Kidney (tissue), 14 donors: ENCODE measurements around the gene SPG7. TPM values are rescaled to one million over a fixed set of nuclear protein-coding genes. Genes with fewer than 3 reads are reported as not detected.

Source experiments
- DNase-seq, 5 donors: peaks; one replicate each; pipeline ENCODE4 v3.0.0-alpha.2; 2013 to 2020
- FAIRE-seq: peaks from 2 replicates; lab custom pipeline; 2012; peaks lifted over from hg19 to GRCh38; lab: Jason Lieb, UNC
- H3K27ac ChIP-seq, 2 donors: one replicate each; pipeline ENCODE4 v1.7.0; 2013; ENCODE audit warnings: low read depth in 2 of 2, low read length in 2 of 2, inconsistent platforms in 1 of 2
- H3K27me3 ChIP-seq: one replicate; pipeline ENCODE4 v1.7.1; 2013; ENCODE audit warnings: low read length, inconsistent platforms; ENCODE audit not compliant: control insufficient read depth, insufficient read depth
- H3K36me3 ChIP-seq, 3 donors: one replicate each; pipeline versions ENCODE4 v1.7.0 to v1.7.1; 2013; ENCODE audit warnings: low read length in 3 of 3, control low read depth in 1 of 3, inconsistent platforms in 1 of 3; ENCODE audit not compliant: insufficient read depth in 3 of 3, control insufficient read depth in 2 of 3
- H3K4me1 ChIP-seq, 3 donors: one replicate each; pipeline versions ENCODE4 v1.7.0 to v1.7.1; 2013; ENCODE audit warnings: low read length in 3 of 3, inconsistent platforms in 1 of 3, low read depth in 1 of 3; ENCODE audit not compliant: control insufficient read depth in 2 of 3, insufficient read depth in 2 of 3
- H3K4me3 ChIP-seq, 3 donors: one replicate each; pipeline versions ENCODE4 v1.7.0 to v1.8.1; 2013; ENCODE audit warnings: low read length in 3 of 3, control low read depth in 1 of 3, inconsistent platforms in 1 of 3
- H3K9ac ChIP-seq, 3 donors: one replicate each; pipeline versions ENCODE4 v1.7.0 to v1.7.1; 2013; ENCODE audit warnings: low read length in 3 of 3, control low read depth in 1 of 3, inconsistent platforms in 1 of 3
- H3K9me3 ChIP-seq, 3 donors: one replicate each; pipeline versions ENCODE4 v1.7.0 to v1.7.1; 2013; ENCODE audit warnings: low read length in 3 of 3, control low read depth in 1 of 3, inconsistent platforms in 1 of 3; ENCODE audit not compliant: control insufficient read depth in 2 of 3, insufficient read depth in 1 of 3
- intact Hi-C: fragments of 100-400 bp; cut with DNase I; formaldehyde crosslinking; loops from one replicate; pipeline ENCODE4 v1.11.1; 2022
- polyA plus RNA-seq: library from polyadenylated mRNA; stranded (reverse); fragments of 350-450 nt; fragmentation: Illumina TruSeq; extraction: RNeasy Lipid Tissue Mini Kit (QIAGEN cat#74804); gene quantifications from one replicate; pipeline ENCODE4 v1.2.3, GENCODE V29; 2014; ENCODE audit warnings: low read depth, low replicate concordance; ENCODE audit not compliant: insufficient read depth
- total RNA-seq: library from RNA; stranded (reverse); fragmentation: NEBNext Ultra II Directional; extraction: Animal tissue kit (Norgen Biotek cat#: 25700); gene quantifications from one replicate; pipeline ENCODE4 v1.2.1, GENCODE V29; 2021
- TF ChIP-seq, protein P1 (sequence below): IDR thresholded peaks from 3 replicates; pipeline ENCODE4 v1.5.1; 2012; ENCODE audit warnings: mild to moderate bottlenecking, moderate library complexity, borderline replicate concordance; ENCODE audit not compliant: insufficient read depth; ENCODE audit errors: extremely low read depth
- donor health status: control.
- donor health status: control.
- donor health status: control.
- donor health status: control.
- donor health status: control.
- donor health status: DM: yes; HTN: yes; CAD: no.
- donor health status: Normal renal cell carcinoma (clear cell type).

Gene SPG7
- total and polyA plus RNA-seq, 2 donors from 2014 or later = 71.0 to 108 TPM

DNA sequence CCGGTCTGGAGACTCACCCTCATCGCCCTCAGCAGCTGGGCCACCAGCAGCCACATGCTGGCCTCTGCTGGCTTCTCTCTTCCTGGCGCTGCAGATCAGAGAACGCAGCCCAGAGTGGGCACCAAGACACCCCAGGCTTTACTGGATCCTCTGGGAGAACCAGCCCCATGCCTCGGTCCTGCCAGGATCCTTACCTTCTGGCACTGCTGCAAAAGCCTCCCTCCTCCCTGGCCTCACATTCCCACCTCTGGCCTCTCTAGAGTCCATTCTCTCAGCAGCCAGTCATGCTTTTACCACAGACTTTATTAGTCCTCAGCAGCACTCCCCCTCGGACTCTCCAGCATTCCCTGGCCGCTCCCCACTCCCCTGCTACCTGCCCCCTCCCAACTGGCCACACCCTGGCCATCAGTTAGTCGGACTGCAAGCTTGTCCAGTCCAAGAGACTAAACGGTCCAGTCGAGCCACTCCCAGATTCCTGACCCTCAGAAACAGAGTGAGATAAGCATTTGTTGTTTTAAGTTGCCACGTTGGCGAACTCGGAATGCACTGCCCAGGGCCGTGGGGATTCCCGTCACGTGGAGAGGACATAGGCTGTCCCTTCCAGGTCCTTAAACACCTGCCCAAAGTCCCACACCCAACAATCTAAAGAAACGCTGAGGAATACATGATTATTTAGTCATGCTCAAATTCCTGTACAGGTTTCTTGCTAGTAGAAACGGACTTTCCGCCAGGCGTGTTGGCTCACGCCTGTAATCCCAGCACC is 5.9 kb upstream of the SPG7 start:
- TF ChIP-seq, protein P1, sequence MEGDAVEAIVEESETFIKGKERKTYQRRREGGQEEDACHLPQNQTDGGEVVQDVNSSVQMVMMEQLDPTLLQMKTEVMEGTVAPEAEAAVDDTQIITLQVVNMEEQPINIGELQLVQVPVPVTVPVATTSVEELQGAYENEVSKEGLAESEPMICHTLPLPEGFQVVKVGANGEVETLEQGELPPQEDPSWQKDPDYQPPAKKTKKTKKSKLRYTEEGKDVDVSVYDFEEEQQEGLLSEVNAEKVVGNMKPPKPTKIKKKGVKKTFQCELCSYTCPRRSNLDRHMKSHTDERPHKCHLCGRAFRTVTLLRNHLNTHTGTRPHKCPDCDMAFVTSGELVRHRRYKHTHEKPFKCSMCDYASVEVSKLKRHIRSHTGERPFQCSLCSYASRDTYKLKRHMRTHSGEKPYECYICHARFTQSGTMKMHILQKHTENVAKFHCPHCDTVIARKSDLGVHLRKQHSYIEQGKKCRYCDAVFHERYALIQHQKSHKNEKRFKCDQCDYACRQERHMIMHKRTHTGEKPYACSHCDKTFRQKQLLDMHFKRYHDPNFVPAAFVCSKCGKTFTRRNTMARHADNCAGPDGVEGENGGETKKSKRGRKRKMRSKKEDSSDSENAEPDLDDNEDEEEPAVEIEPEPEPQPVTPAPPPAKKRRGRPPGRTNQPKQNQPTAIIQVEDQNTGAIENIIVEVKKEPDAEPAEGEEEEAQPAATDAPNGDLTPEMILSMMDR = no peak
- no peak overlapping the region for H3K4me3 ChIP-seq
- H3K9me3 ChIP-seq = no peaks in the 10 kb centered on the region
- no peak overlapping the region for H3K9ac ChIP-seq
- no peaks in the 10 kb centered on the region for H3K36me3 ChIP-seq
- H3K27me3 ChIP-seq = no peaks in the 10 kb centered on the region
- peak in 2 of 5 donors; percentile 50 to 82 for DNase-seq
- peaks cover 4 to 18% (median 11%) of the 10 kb centered on the region in 3 donors for H3K4me1 ChIP-seq
- FAIRE-seq = no peak
- no peak overlapping the region for H3K27ac ChIP-seq
- intact Hi-C loops = loop anchor here (10.0 kb wide), 1 partner anchor 167 kb away; no protein-coding TSS in a partner anchor

DNA sequence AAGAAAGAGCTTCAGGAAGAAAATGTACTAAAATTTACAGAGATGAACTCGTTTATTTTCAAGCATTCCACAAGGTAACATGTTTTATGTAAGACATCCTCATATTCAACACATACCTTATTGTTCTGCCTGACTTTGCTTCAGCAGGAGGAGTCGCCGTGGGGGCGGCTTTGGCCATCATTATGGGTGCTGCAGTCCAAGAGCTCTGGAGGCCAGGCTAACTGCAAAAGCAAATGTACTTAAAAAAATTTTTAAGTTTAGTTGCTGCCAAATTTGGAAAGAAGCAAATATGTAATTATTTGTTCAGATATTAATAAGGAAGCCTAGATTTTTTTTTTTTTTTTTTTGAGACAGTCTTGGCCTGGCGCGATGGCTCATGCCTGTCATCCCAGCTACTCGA is 4.1 kb upstream of the SPG7 start:
- intact Hi-C loops = loop anchor here (10.0 kb wide), 1 partner anchor 169 kb away; no protein-coding TSS in a partner anchor
- TF ChIP-seq, protein P1 = no peak
- H3K9ac ChIP-seq = no peak overlapping the region
- no peaks in the 10 kb centered on the region for H3K36me3 ChIP-seq
- H3K27ac ChIP-seq = no peak overlapping the region
- H3K4me3 ChIP-seq = no peak overlapping the region
- peaks cover 4 to 27% (median 11%) of the 10 kb centered on the region in 3 donors for H3K4me1 ChIP-seq
- no peak for FAIRE-seq
- H3K27me3 ChIP-seq = no peaks in the 10 kb centered on the region
- no peaks in the 10 kb centered on the region for H3K9me3 ChIP-seq
- no peak for DNase-seq

DNA sequence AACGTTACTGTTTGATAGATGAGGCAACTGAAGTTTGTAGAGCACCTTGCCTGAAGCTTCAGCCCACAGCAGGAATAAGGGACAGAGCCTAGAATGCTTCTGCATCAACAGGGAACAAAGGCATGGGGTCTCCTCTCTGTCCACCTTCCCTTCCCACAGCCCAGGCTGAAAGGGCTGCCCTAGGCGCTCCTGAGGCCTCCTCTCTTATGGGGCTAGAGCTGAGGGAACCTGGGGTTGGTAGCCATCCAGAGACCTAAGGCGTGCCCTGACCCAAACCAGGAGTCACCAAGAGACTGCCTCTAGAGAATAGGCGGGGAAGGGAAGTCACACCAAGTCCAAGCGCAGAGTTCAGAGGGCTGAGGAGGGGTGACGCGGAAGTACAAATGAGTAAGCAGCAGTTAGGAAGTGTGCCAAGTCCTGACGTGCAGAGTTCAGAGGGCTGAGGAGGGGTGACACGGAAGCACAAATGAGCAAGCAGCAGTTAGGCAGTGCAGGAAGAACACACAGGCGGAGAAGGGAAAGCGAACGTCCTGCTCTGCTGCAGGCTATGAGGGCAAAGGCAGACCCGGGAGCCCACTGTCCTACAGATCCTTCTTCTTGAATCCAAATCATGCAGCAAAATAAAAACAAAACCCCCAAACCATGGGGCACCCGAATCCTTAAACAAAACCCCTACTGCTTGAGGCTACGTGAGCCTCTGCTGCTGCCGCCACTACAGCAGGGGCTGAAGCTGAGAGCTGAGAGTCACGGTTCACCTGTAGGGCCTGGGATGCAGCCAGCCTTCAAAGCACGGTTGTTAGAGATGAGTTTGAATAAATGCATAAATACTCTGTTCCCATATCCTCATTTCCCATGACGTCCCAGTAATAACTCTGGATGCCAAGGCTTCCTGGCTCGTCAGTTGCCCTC is 2.7 kb upstream of the SPG7 start:
- Histone ChIP-seq H3K4me1 (peaks cover 4 to 30% (median 11%) of the 10 kb centered on the region in 3 donors), H3K36me3 (peaks cover 0 to 2% (median 0%) of the 10 kb centered on the region in 3 donors), H3K27ac (peak overlapping the region; percentile 68 to 77), H3K4me3 (peak overlapping the region; percentile 26 to 38 (median 37)), H3K9ac (peak overlapping the region in 1 of 3 donors; percentile 37), H3K9me3 (no peaks in the 10 kb centered on the region), H3K27me3 (no peaks in the 10 kb centered on the region)
- TF ChIP-seq, protein P1 = no peak
- intact Hi-C loops = loop anchor here (10.0 kb wide), 1 partner anchor 171 kb away; no protein-coding TSS in a partner anchor
- FAIRE-seq (peak; percentile 47), DNase-seq (peak; percentile 75 to 96 (median 89))
